ENCODE data around the gene SYNPR. TPM values are rescaled to one million over a fixed set of nuclear protein-coding genes. Genes with fewer than 3 reads are reported as not detected.

Gene SYNPR
- total RNA-seq, 2 experiments from 2014 or later = not detected

- H3K4me2 ChIP-seq (ENCODE audit: low read length) = no peak overlapping the region
- ChIA-PET POLR2A (no interaction called here), CTCF (ENCODE audit: unreplicated experiment) (no interaction called here)
- no peaks in the 10 kb centered on the region for H3K9me2 ChIP-seq (ENCODE audit: insufficient read depth, low read length)
- H3K9me3 ChIP-seq (ENCODE audit: low read length) = no peaks in the 10 kb centered on the region
- BruUV-seq (replicated peaks) = no TSS peak
- no peak overlapping the region for H3K27ac ChIP-seq (ENCODE audit: low read depth, low read length, poor library complexity, severe bottlenecking)
- DNase-seq (ENCODE audit: low spot score) = no peak
- no peak overlapping the region for H2AFZ ChIP-seq (ENCODE audit: low read length)
- TF ChIP-seq CTCF (conservative IDR thresholded peaks at IDR 0.05; ENCODE audit: low read length) (no peak), EZH2phosphoT487 (IDR thresholded peaks at IDR 0.05; ENCODE audit: borderline replicate concordance, low read depth, low read length) (no peak)
- no peak overlapping the region for H3K4me3 ChIP-seq (ENCODE audit: low read depth, low read length, poor library complexity, severe bottlenecking)
- H4K20me1 ChIP-seq (ENCODE audit: insufficient read depth, low read length) = no peaks in the 10 kb centered on the region
- intact Hi-C loops (cut with micrococcal nuclease; ENCODE audit: unreplicated experiment) = no loop called here
- no peaks in the 10 kb centered on the region for H3K79me2 ChIP-seq (ENCODE audit: insufficient read depth, low read depth, low read length)
- H3K36me3 ChIP-seq (ENCODE audit: insufficient read depth, low read length) = no peaks in the 10 kb centered on the region
- H3K4me1 ChIP-seq (ENCODE audit: insufficient read depth, low read length, poor library complexity, severe bottlenecking) = no peaks in the 10 kb centered on the region
Measured at GRCh38 chr3:63597019-63597418, 318.9 kb downstream of the SYNPR start.

- TF ChIP-seq CTCF (conservative IDR thresholded peaks at IDR 0.05; ENCODE audit: low read length) (no peak), EZH2phosphoT487 (IDR thresholded peaks at IDR 0.05; ENCODE audit: borderline replicate concordance, low read depth, low read length) (no peak)
- Histone ChIP-seq H3K4me3 (ENCODE audit: low read depth, low read length, poor library complexity, severe bottlenecking) (no peak overlapping the region), H2AFZ (ENCODE audit: low read length) (no peak overlapping the region), H3K79me2 (ENCODE audit: insufficient read depth, low read depth, low read length) (no peaks in the 10 kb centered on the region), H3K9me2 (ENCODE audit: insufficient read depth, low read length) (no peaks in the 10 kb centered on the region), H3K9me3 (ENCODE audit: low read length) (no peaks in the 10 kb centered on the region), H3K4me1 (ENCODE audit: insufficient read depth, low read length, poor library complexity, severe bottlenecking) (no peaks in the 10 kb centered on the region), H3K27ac (ENCODE audit: low read depth, low read length, poor library complexity, severe bottlenecking) (no peak overlapping the region), H3K36me3 (ENCODE audit: insufficient read depth, low read length) (no peaks in the 10 kb centered on the region), H3K4me2 (ENCODE audit: low read length) (no peak overlapping the region), H4K20me1 (ENCODE audit: insufficient read depth, low read length) (no peaks in the 10 kb centered on the region)
- BruUV-seq (replicated peaks) = no TSS peak
- CTCF ChIA-PET (ENCODE audit: unreplicated experiment) = no interaction called here
- POLR2A ChIA-PET = interaction anchor here (0.7 kb wide), 1 partner anchor 1444 kb away, joined by 3 read pairs; no protein-coding TSS in a partner anchor
- no peak for DNase-seq (ENCODE audit: low spot score)
- intact Hi-C loops (cut with micrococcal nuclease; ENCODE audit: unreplicated experiment) = no loop called here
Measured at GRCh38 chr3:63607716-63608115, 329.6 kb downstream of the SYNPR start.

DNA sequence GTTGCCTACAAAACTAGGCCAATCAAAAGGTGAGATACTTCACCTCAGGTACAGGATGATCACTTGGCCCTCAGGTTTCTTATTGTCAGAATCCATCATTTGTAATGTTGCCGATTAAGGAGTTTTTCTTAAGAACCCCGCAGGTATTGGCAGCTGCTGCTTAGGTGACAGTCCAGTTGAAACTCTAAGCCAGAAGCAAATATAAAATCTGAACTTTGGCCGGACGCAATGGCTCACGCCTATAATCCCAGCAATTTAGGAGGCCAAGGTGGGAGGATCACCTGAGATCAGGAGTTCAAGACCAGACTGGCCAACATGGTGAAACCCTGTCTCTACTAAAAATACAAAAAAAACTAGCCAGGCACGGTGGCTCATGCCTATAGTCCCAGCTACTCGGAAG lies 331.3 kb downstream of the SYNPR start:
- TF ChIP-seq EZH2phosphoT487 (IDR thresholded peaks at IDR 0.05; ENCODE audit: borderline replicate concordance, low read depth, low read length) = no peak
- TF ChIP-seq CTCF (conservative IDR thresholded peaks at IDR 0.05; ENCODE audit: low read length) = no peak
- H3K4me2 ChIP-seq (ENCODE audit: low read length) = no peak overlapping the region
- no peak overlapping the region for H3K4me3 ChIP-seq (ENCODE audit: low read depth, low read length, poor library complexity, severe bottlenecking)
- no peaks in the 10 kb centered on the region for H3K9me3 ChIP-seq (ENCODE audit: low read length)
- CTCF ChIA-PET (ENCODE audit: unreplicated experiment) = no interaction called here
- intact Hi-C loops (cut with micrococcal nuclease; ENCODE audit: unreplicated experiment) = no loop called here
- POLR2A ChIA-PET = no interaction called here
- H3K27ac ChIP-seq (ENCODE audit: low read depth, low read length, poor library complexity, severe bottlenecking) = no peak overlapping the region
- no peaks in the 10 kb centered on the region for H4K20me1 ChIP-seq (ENCODE audit: insufficient read depth, low read length)
- H3K79me2 ChIP-seq (ENCODE audit: insufficient read depth, low read depth, low read length) = no peaks in the 10 kb centered on the region
- no peaks in the 10 kb centered on the region for H3K9me2 ChIP-seq (ENCODE audit: insufficient read depth, low read length)
- no TSS peak for BruUV-seq (replicated peaks)
- no peaks in the 10 kb centered on the region for H3K4me1 ChIP-seq (ENCODE audit: insufficient read depth, low read length, poor library complexity, severe bottlenecking)
- no peak overlapping the region for H2AFZ ChIP-seq (ENCODE audit: low read length)
- no peak for DNase-seq (ENCODE audit: low spot score)
- no peaks in the 10 kb centered on the region for H3K36me3 ChIP-seq (ENCODE audit: insufficient read depth, low read length)

Measured in OCI-LY7 (cell line).